Mesothelial cell of epicardium (in vitro differentiated cells): Measurements from ENCODE around the gene PTGIS. TPM values are rescaled to one million over a fixed set of nuclear protein-coding genes. Genes with fewer than 3 reads are reported as not detected.
"Not testable (repeated sequence)": the region's sequence is repeated elsewhere in the genome, so short reads cannot be mapped to it uniquely, and the experiment has no call there.

Source experiments
- DNase-seq, 2 experiments: peaks; one replicate each; pipeline ENCODE4 v3.0.0; 2021; ENCODE audit warnings: low spot score in 2 of 2; ENCODE audit not compliant: unreplicated experiment in 2 of 2
- H3K27ac Mint-ChIP-seq: 2 replicates; pipeline ENCODE4 v1.8.0; 2021; ENCODE audit warnings: mixed read lengths
- H3K27me3 Mint-ChIP-seq: 2 replicates; pipeline ENCODE4 v1.8.0; 2021; ENCODE audit warnings: low read depth, mixed read lengths
- H3K36me3 Mint-ChIP-seq: 2 replicates; pipeline ENCODE4 v1.8.0; 2021; ENCODE audit warnings: mixed read lengths
- H3K4me1 Mint-ChIP-seq: 2 replicates; pipeline ENCODE4 v1.8.0; 2021; ENCODE audit warnings: mixed read lengths
- H3K4me3 Mint-ChIP-seq: 2 replicates; pipeline ENCODE4 v1.8.0; 2021; ENCODE audit warnings: mild to moderate bottlenecking, moderate library complexity, mixed read lengths
- H3K9me3 Mint-ChIP-seq: 2 replicates; pipeline ENCODE4 v1.8.0; 2021; ENCODE audit warnings: mixed read lengths
- total RNA-seq: library from RNA; stranded (reverse); gene quantifications from 3 replicates; pipeline ENCODE4 v1.2.1, GENCODE V29; 2021
- TF ChIP-seq, protein P1 (sequence below): fragments of 200-600 bp; sonication (generic); IDR thresholded peaks from one replicate; pipeline ENCODE4 v1.5.0; 2021; ENCODE audit warnings: antibody characterized with exemption; ENCODE audit not compliant: unreplicated experiment

PTGIS gene
- total RNA-seq, 1 donor from 2014 or later, result 113 TPM

DNA sequence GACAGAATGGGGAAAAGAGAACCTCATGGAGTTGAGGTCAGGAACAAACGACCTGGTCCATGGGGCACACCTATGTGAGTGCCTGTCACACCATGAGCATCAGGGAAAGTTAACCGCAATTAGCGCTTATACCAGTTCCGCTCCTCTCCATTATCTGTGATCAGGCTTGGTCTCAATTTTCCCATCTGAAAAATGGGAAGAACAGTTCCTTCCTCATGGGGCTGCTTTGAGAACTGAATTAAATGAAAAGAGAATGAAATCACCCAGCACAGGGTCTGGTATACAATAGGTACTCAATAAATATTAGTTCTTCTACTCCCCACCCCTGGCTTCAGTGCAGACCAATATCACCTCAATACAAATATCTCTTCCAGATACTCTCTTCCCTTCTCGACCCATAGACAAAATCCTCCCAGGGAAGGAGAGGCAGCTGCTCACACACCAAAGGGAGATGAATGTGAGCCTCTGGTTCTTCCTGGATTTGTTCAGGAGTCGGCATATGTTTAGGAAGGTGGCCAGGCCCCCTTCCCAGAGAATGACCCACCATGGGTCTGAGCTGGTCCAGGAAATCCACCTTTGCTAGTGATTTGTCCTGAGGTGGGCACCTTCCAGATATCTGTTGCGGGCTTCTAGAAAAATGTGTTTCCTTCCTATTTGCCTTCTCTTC lies 2.4 kb upstream of the PTGIS start:
- Mint-ChIP-seq H3K27me3 (no peaks in the 10 kb centered on the region), H3K4me1 (peaks cover 35% of the 10 kb centered on the region), H3K4me3 (no peak overlapping the region), H3K36me3 (no peaks in the 10 kb centered on the region), H3K9me3 (no peaks in the 10 kb centered on the region), H3K27ac (peak overlapping the region; percentile 62)
- DNase-seq, result no peak
- TF ChIP-seq, protein P1, sequence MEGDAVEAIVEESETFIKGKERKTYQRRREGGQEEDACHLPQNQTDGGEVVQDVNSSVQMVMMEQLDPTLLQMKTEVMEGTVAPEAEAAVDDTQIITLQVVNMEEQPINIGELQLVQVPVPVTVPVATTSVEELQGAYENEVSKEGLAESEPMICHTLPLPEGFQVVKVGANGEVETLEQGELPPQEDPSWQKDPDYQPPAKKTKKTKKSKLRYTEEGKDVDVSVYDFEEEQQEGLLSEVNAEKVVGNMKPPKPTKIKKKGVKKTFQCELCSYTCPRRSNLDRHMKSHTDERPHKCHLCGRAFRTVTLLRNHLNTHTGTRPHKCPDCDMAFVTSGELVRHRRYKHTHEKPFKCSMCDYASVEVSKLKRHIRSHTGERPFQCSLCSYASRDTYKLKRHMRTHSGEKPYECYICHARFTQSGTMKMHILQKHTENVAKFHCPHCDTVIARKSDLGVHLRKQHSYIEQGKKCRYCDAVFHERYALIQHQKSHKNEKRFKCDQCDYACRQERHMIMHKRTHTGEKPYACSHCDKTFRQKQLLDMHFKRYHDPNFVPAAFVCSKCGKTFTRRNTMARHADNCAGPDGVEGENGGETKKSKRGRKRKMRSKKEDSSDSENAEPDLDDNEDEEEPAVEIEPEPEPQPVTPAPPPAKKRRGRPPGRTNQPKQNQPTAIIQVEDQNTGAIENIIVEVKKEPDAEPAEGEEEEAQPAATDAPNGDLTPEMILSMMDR, result no peak

DNA sequence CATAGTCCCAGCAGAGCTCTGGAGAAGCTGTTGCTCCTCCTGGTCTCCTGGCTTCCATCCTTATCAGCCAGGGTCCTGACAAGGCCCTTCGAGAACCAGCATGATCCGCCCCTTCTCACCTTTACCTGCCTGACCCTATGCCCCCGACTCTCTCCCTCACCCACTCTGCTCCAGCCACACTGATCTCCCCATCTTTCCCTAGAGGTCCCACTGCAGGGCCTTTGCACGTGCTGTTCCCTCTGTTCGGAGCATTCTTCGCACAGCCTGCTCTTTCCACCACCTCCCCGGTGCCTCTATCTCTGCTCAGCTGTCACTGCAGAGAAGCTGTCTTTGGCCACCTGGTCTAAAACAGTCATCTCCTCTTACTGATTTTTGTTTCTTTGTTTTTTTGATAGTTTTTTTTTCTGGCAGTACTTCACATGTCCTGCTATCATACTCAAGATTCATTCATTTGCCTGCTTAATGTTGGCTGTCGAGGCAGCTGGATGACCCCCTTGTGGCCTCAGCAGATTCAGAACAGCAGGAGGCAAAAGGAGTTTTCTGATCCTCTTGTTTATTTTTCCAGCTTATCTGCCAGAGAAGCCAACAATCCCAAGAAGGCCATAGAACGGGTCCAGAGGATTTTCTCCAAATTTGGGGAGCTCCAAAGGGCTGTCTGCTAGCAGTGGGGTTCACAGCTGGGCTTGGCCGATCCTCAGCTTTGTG lies 1.6 kb upstream of the PTGIS start:
- Mint-ChIP-seq H3K4me3 (peak overlapping the region; percentile 30), H3K36me3 (peaks cover 1% of the 10 kb centered on the region), H3K4me1 (peaks cover 36% of the 10 kb centered on the region), H3K9me3 (no peaks in the 10 kb centered on the region), H3K27me3 (no peaks in the 10 kb centered on the region), H3K27ac (peak overlapping the region; percentile 88)
- no peak for DNase-seq
- TF ChIP-seq, protein P1, result no peak

DNA sequence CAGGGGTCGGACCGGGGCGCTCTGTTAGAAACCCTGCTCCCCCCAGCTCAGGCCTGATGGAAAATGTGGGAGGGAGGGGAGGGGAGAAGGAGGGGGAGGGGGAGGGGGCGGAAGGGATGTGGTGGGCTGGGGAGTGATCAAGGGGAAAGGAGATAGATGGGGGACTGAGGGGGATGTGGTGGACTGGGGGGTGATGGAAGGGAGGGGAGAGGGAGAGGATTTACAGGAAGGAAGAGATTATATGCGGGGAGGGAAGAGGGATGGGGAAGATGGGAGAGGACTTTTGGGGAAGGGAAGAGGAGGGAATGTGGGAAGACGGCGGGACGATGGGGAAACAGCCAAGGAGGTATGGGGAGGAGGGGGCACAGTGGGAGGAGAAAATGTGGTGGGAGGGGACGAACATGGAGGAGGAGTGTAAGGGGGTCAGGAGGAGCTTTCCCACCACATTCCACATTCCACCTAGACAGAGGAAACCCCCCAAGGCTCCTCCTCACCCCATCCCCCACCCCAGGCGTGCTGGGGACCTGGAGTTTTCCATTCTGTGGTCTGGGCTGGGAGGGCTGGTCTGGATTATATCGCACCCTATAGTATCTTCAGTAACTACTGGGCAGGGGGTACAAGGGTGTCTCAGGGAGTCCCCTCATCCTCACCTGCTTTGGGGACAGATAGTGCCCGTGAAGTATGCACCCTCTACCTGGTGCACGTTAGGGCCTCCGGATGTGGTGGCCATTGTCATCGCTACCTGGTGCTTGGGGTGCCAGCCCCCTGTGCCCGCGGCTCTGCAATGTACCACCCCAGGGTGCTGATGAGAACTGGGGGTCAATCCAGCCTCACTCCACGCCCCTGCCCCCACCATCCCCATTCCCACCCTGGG lies 578 bp upstream of the PTGIS start:
- peaks cover 4% of the 10 kb centered on the region for H3K36me3 Mint-ChIP-seq
- peaks cover 36% of the 10 kb centered on the region for H3K4me1 Mint-ChIP-seq
- no peaks in the 10 kb centered on the region for H3K27me3 Mint-ChIP-seq
- no peaks in the 10 kb centered on the region for H3K9me3 Mint-ChIP-seq
- TF ChIP-seq, protein P1, result no peak
- H3K4me3 Mint-ChIP-seq, result peak overlapping the region; percentile 80
- DNase-seq, result peak; percentile 31 to 62
- peak overlapping the region; percentile 88 for H3K27ac Mint-ChIP-seq

DNA sequence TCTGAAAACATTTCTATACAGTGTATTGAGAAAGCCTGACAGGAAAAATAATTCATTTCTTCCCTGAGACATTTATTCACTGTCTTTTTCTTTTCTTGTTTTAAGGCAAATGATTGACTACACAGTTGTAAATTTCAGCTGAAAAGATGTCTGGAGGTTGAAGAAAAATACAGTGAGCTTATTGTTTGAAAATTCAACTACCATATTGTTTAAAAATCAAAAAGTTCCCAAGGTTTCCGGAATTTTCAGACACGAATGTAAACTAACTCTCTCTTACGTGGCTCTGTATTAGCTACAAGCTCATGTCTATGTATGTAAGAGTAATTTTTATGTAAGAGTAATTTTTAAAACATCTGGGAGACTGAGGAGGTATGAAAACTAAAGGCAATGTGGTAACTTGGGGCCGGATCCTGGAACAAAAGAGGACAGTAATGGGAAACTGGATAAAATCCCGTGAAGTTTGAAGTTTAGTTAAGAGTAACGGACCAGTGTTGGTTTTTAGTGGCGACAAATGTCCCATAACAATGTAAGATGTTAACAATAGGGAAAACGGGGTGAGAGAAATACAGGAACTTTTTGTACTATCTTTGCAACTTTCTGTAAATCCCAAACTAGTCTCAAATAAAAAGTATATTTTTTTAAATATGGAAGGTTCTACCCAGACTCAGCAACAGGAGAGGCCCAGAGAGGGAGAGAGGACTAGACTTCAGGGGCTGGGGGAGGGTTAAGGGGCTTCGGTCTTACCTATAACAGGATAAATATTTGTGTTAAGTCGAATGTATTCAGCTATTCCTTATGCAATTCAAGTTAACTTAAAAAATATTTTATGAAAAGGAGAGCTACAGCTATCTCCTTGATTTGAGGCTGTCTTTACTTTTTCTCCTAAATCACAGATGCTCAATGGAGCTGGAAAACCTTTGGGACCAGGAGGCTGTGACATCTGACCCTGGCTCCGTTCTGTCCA lies 1.3 kb downstream of the PTGIS start:
- TF ChIP-seq, protein P1, result no peak
- Mint-ChIP-seq H3K27ac (peak overlapping the region; percentile 67), H3K9me3 (no peaks in the 10 kb centered on the region), H3K4me3 (peak overlapping the region; percentile 63), H3K36me3 (peaks cover 12% of the 10 kb centered on the region), H3K4me1 (peaks cover 43% of the 10 kb centered on the region), H3K27me3 (no peaks in the 10 kb centered on the region)
- no peak for DNase-seq

DNA sequence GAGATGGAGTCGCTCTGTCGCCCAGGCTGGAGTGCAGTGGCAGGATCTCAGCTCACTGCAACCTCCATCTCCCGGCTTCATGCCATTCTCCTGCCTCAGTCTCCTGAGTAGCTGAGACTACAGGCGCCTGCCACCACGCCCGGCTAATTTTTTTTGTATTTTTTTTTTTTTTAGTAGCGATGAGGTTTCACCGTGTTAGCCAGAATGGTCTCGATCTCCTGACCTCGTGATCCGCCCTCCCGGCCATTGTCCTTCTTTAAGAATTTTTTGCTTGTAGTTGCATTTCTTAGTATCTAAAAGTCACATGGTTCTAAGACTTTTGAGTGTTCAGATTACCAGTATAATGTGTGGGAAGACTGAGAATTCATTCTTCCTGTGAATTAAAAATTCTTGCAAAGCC lies 2.9 kb downstream of the PTGIS start:
- peaks cover 35% of the 10 kb centered on the region for H3K4me1 Mint-ChIP-seq
- not testable (repeated sequence) for H3K9me3 Mint-ChIP-seq, DNase-seq, H3K27me3 Mint-ChIP-seq, H3K27ac Mint-ChIP-seq
- peaks cover 18% of the 10 kb centered on the region for H3K36me3 Mint-ChIP-seq
- peak overlapping the region; percentile 39 for H3K4me3 Mint-ChIP-seq
